ENCODE data around the gene OSBPL9. TPM values are rescaled to one million over a fixed set of nuclear protein-coding genes. Genes with fewer than 3 reads are reported as not detected.

Gene OSBPL9
- polyA plus RNA-seq, 1 experiment, result 69.6 TPM

- ChIA-PET CTCF (interaction anchor here (1.4 kb wide), 1 partner anchor 97 kb away, joined by 3 read pairs; no protein-coding TSS in a partner anchor), POLR2A (interaction anchor here (0.5 to 1.3 kb wide), 6 partner anchors 11 to 351 kb away, joined by 3 to 9 read pairs (median 4); no protein-coding TSS in a partner anchor)
- DNase-seq (ENCODE audit: low read depth, low spot score), result peak; percentile 62
- no peak for TF ChIP-seq CTCF (IDR thresholded peaks at IDR 0.05; ENCODE audit: low read depth, low read length)
- Histone ChIP-seq H3K27me3 (ENCODE audit: control insufficient read depth, insufficient read depth, low read length) (no peaks in the 10 kb centered on the region), H3K9me3 (ENCODE audit: control insufficient read depth, insufficient read depth, low read length) (no peaks in the 10 kb centered on the region), H3K27ac (ENCODE audit: low read depth, low read length) (no peak overlapping the region), H3K4me3 (ENCODE audit: low read depth, low read length) (no peak overlapping the region)
These were observed 54.8 kb downstream of the OSBPL9 start for GRCh38 chr1:51671527-51672325.

GRCh38 chr1:51673279-51673678 is 56.4 kb downstream of the OSBPL9 start:
- ChIA-PET CTCF (no interaction called here), POLR2A (no interaction called here)
- TF ChIP-seq CTCF (IDR thresholded peaks at IDR 0.05; ENCODE audit: low read depth, low read length), result no peak

DNA sequence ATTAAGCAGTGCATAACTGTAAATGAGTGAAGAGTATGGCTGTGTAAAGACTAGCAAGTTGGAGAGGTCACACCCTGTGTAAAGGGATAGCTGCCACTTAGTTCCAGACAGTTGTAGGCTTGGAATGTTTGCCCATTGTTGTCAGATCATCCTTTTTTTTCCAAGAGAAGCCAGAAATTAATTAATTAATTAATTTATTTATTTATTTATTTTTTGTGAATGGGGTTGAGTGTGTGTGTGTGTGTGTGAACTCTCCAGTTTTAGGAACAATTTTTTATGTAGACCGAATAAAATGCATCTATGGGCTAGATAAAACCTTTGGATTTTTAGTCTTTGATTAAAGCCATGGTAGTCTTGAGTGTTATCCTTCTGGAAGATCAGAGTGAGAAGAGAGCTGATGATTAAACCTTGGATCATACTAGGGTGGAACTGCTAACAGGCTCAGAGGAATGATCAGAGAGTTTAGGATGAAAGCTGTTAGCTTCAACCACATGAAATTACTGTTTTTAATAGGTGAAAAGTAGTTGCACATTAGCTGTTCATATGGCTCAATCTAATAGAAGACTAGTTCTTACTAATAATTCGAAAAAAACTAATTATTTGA is 58.4 kb downstream of the OSBPL9 start:
- ChIA-PET POLR2A (no interaction called here), CTCF (no interaction called here)
- Histone ChIP-seq H3K4me3 (ENCODE audit: low read depth, low read length) (no peak overlapping the region), H3K27me3 (ENCODE audit: control insufficient read depth, insufficient read depth, low read length) (no peaks in the 10 kb centered on the region), H3K9me3 (ENCODE audit: control insufficient read depth, insufficient read depth, low read length) (no peaks in the 10 kb centered on the region), H3K27ac (ENCODE audit: low read depth, low read length) (no peak overlapping the region)
- no peak for TF ChIP-seq CTCF (IDR thresholded peaks at IDR 0.05; ENCODE audit: low read depth, low read length)
- DNase-seq (ENCODE audit: low read depth, low spot score), result no peak

More at GRCh38 chr1:51673279-51673678, 56.4 kb downstream of the OSBPL9 start:
- Histone ChIP-seq H3K4me3 (ENCODE audit: low read depth, low read length) (no peak overlapping the region), H3K27me3 (ENCODE audit: control insufficient read depth, insufficient read depth, low read length) (no peaks in the 10 kb centered on the region), H3K27ac (ENCODE audit: low read depth, low read length) (no peak overlapping the region), H3K9me3 (ENCODE audit: control insufficient read depth, insufficient read depth, low read length) (no peaks in the 10 kb centered on the region)
- DNase-seq (ENCODE audit: low read depth, low spot score), result no peak

GRCh38 chr1:51679435-51679834 is 62.5 kb downstream of the OSBPL9 start:
- no peak for DNase-seq (ENCODE audit: low read depth, low spot score)
- no peak for TF ChIP-seq CTCF (IDR thresholded peaks at IDR 0.05; ENCODE audit: low read depth, low read length)
- H3K4me3 ChIP-seq (ENCODE audit: low read depth, low read length), result no peak overlapping the region
- no peaks in the 10 kb centered on the region for H3K9me3 ChIP-seq (ENCODE audit: control insufficient read depth, insufficient read depth, low read length)
- no peaks in the 10 kb centered on the region for H3K27me3 ChIP-seq (ENCODE audit: control insufficient read depth, insufficient read depth, low read length)
- no peak overlapping the region for H3K27ac ChIP-seq (ENCODE audit: low read depth, low read length)
- CTCF ChIA-PET, result no interaction called here
- POLR2A ChIA-PET, result no interaction called here

- H3K27ac ChIP-seq (ENCODE audit: low read depth, low read length), result no peak overlapping the region
- TF ChIP-seq CTCF (IDR thresholded peaks at IDR 0.05; ENCODE audit: low read depth, low read length), result no peak
- H3K27me3 ChIP-seq (ENCODE audit: control insufficient read depth, insufficient read depth, low read length), result no peaks in the 10 kb centered on the region
- no peaks in the 10 kb centered on the region for H3K9me3 ChIP-seq (ENCODE audit: control insufficient read depth, insufficient read depth, low read length)
- no peak for DNase-seq (ENCODE audit: low read depth, low spot score)
- ChIA-PET POLR2A (interaction anchor here (0.6 to 0.7 kb wide), 2 partner anchors 8 to 75 kb away, joined by 3 to 7 read pairs; no protein-coding TSS in a partner anchor), CTCF (no interaction called here)
- H3K4me3 ChIP-seq (ENCODE audit: low read depth, low read length), result no peak overlapping the region
These were observed 67.9 kb downstream of the OSBPL9 start for GRCh38 chr1:51684776-51685175.
